ENCODE measurements around the gene BBS7. TPM values are rescaled to one million over a fixed set of nuclear protein-coding genes. Genes with fewer than 3 reads are reported as not detected.

BBS7 gene
- total and polyA plus RNA-seq, 9 of the 15 experiments (the other 6 are each of a cell fraction or from before 2014, with no cell fraction given), result 13.4 to 25.8 (median 16.4) TPM

DNA sequence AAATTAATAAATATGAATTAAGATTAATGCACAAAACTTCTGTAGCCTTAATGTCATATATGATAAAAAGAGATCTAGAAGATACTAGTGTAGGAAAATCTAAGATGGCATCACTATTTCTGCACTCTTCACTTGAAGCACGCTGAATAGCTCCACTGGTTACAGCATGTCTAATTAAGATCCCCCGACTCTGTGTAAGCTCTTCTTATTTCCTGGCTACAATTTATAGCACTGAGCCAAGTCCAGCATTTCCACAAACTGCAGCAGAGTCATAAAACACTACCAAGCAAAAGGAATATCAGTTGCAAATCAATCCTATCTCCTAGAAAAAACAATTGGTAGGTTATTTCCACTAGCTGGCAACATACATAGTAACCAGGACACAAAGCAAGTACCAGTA lies 45.3 kb downstream of the BBS7 start:
- Histone ChIP-seq H3K27ac (ENCODE audit: extremely low read depth, low read depth, low read length) (no peak overlapping the region), H3K9ac (ENCODE audit: insufficient read depth in 1 of 2, low read depth in 2 of 2, low read length in 2 of 2) (no peak overlapping the region), H3K4me3 (no peak overlapping the region), H3K27me3 (ENCODE audit: control insufficient read depth in 2 of 2, insufficient read depth in 2 of 2, low read length in 2 of 2) (no peaks in the 10 kb centered on the region), H4K20me1 (replicated peaks; ENCODE audit: control insufficient read depth, insufficient read depth, low read length) (peaks cover 7% of the 10 kb centered on the region; the same call in 1 of the 2 replicates), H3K9me1 (ENCODE audit: control insufficient read depth, insufficient read depth, low read length) (no peaks in the 10 kb centered on the region), H3K79me2 (ENCODE audit: control insufficient read depth, insufficient read depth, low read length) (peaks cover 38% of the 10 kb centered on the region), H2AFZ (ENCODE audit: low read depth, low read length) (peak overlapping the region; percentile 99), H3K9me3 (replicated peaks; ENCODE audit: control insufficient read depth, insufficient read depth, low read depth, low read length) (no peaks in the 10 kb centered on the region), H3K4me2 (ENCODE audit: insufficient read depth, low read length) (no peak overlapping the region), H3K36me3 (ENCODE audit: control insufficient read depth, insufficient read depth, low read length) (peaks cover 36% of the 10 kb centered on the region), H3K4me1 (replicated peaks in 1 of 2; ENCODE audit: control insufficient read depth in 2 of 2, insufficient read depth in 2 of 2, low read length in 2 of 2) (peaks cover 0 to 20% of the 10 kb centered on the region in 2 experiments; a peak in 4 of 5 replicates)
- 0 out of 2 replicates have a peak, but pooled peaks have one; percentile 15 for TF ChIP-seq SIN3B (IDR thresholded peaks at IDR 0.05; ENCODE audit: low read depth)
- TF ChIP-seq RNF2 (IDR thresholded peaks at IDR 0.05), result no peak
- TF ChIP-seq, protein P1, sequence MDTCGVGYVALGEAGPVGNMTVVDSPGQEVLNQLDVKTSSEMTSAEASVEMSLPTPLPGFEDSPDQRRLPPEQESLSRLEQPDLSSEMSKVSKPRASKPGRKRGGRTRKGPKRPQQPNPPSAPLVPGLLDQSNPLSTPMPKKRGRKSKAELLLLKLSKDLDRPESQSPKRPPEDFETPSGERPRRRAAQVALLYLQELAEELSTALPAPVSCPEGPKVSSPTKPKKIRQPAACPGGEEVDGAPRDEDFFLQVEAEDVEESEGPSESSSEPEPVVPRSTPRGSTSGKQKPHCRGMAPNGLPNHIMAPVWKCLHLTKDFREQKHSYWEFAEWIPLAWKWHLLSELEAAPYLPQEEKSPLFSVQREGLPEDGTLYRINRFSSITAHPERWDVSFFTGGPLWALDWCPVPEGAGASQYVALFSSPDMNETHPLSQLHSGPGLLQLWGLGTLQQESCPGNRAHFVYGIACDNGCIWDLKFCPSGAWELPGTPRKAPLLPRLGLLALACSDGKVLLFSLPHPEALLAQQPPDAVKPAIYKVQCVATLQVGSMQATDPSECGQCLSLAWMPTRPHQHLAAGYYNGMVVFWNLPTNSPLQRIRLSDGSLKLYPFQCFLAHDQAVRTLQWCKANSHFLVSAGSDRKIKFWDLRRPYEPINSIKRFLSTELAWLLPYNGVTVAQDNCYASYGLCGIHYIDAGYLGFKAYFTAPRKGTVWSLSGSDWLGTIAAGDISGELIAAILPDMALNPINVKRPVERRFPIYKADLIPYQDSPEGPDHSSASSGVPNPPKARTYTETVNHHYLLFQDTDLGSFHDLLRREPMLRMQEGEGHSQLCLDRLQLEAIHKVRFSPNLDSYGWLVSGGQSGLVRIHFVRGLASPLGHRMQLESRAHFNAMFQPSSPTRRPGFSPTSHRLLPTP (IDR thresholded peaks at IDR 0.05; ENCODE audit: borderline replicate concordance, extremely low read depth, insufficient read length), result no peak
- no peak for DNase-seq (ENCODE audit: extremely low read depth in 1 of 4, low spot score in 3 of 4)
- ATAC-seq, result no peak
- no peak for FAIRE-seq
- CTCF ChIA-PET (ENCODE audit: low intra/inter-chr PET ratio), result no interaction called here
- BruUV-seq (replicated peaks), result no TSS peak
- POLR2A ChIA-PET, result interaction anchor here (1.6 to 4.1 kb wide), 2 partner anchors 10 to 45 kb away, joined by 4 to 21 read pairs; partner anchors contain the start of gene BBS7
- 38% methylated on average over 2 of the region's 2 CpGs for WGBS (ENCODE audit: insufficient coverage, low coverage, missing lambda C conversion rate)
- in situ Hi-C loops (cut with MboI), result no loop called here
- intact Hi-C loops (cut with micrococcal nuclease), result loop anchor here (5.0 kb wide), 1 partner anchor 47 kb away; the partner anchor contains the start of gene BBS7
